Right lobe of liver (tissue), 6 donors: ENCODE data around the gene CHST11. TPM values are rescaled to one million over a fixed set of nuclear protein-coding genes. Genes with fewer than 3 reads are reported as not detected.

Source experiments
- ATAC-seq, 4 donors: fragments of 200-7000 bp; cut with Tn5 transposase; one replicate each; pipeline ENCODE4 v1.9.1; 2020; ENCODE audit warnings: mild to moderate bottlenecking in 4 of 4, moderate library complexity in 4 of 4
- DNase-seq, 3 donors: peaks; one replicate each; pipeline ENCODE4 v3.0.0-alpha.2; 2020
- H3K27ac ChIP-seq, 3 donors: fragments of 200-600 bp; one replicate each; pipeline ENCODE4 v1.8.0; 2022
- H3K27me3 ChIP-seq, 2 donors: fragments of 200-600 bp; one replicate each; pipeline ENCODE4 v1.8.0; 2022
- H3K36me3 ChIP-seq, 4 donors: fragments of 200-600 bp; sonication (generic) in 1 of 4; one replicate each; pipeline versions ENCODE4 v1.5.1 to v1.8.0; 2017 to 2022; ENCODE audit warnings: control low read depth in 1 of 4
- H3K4me1 ChIP-seq, 4 donors: fragments of 200-600 bp; sonication (generic) in 1 of 4; one replicate each; pipeline versions ENCODE4 v1.5.1 to v1.8.0; 2017 to 2022; ENCODE audit warnings: control low read depth in 1 of 4
- H3K4me3 ChIP-seq, 3 donors: fragments of 200-600 bp; one replicate each; pipeline ENCODE4 v1.8.0; 2022
- H3K9me3 ChIP-seq, 4 donors: fragments of 200-600 bp; sonication (generic) in 1 of 4; one replicate each; pipeline versions ENCODE4 v1.5.1 to v1.8.0; 2017 to 2022; ENCODE audit warnings: control low read depth in 1 of 4
- CTCF ChIP-seq, 4 donors: fragments of 200-600 bp in 3 of 4; fragments of 450-650 bp in 1 of 4; IDR thresholded peaks; one replicate each; pipeline versions ENCODE4 v1.5.1 to v1.8.0; 2016 to 2022; ENCODE audit warnings: antibody characterized with exemption in 4 of 4, mild to moderate bottlenecking in 2 of 4
- POLR2A ChIP-seq: fragments of 450-650 bp; IDR thresholded peaks from one replicate; pipeline ENCODE4 v1.6.1; 2017; ENCODE audit warnings: antibody characterized with exemption, mild to moderate bottlenecking
- WGBS: methylation state at CpG from one replicate; pipeline ENCODE4 v1.1.6; 2018; ENCODE audit warnings: low coverage, low lambda C conversion rate; ENCODE audit not compliant: insufficient coverage; ENCODE audit errors: missing lambda C conversion rate; 5-methylcytosine and 5-hydroxymethylcytosine counted together
- intact Hi-C, 2 donors: fragments of 100-400 bp; cut with DNase I; formaldehyde crosslinking; loops; one replicate each; pipeline versions ENCODE4 v1.11.2 to v1.14.1; 2022
- total RNA-seq, 6 experiments: library from RNA; depleted of rRNA in 2 of 6; stranded (reverse); fragments of >200 nt in 2 of 6; fragmentation: NEBNext Ultra II Directional in 3 of 6; extraction: Animal tissue kit (Norgen Biotek cat#: 25700) in 3 of 6; gene quantifications; one replicate each; pipeline versions ENCODE4 v1.1.0 to v1.2.4, GENCODE V29; 2016 to 2023
- donor health status: DM: no; HTN: yes; CAD: no.
- donor health status: DM: no; HTN: no; CAD: no.
- donor health status: DM: no; HTN: no; CAD: no.
- donor health status: DM: no; HTN: yes; CAD: no.
- donor health status: DM: no; HTN: yes; CAD: no.

The CHST11 gene
- total RNA-seq, 6 experiments from 2014 or later = 0.57 to 10.4 (median 3.5) TPM

GRCh38 chr12:104446646-104447421 lies 9.9 kb upstream of the CHST11 start:
- Histone ChIP-seq H3K36me3 (no peaks in the 10 kb centered on the region), H3K4me3 (no peak overlapping the region), H3K27ac (no peak overlapping the region), H3K27me3 (no peaks in the 10 kb centered on the region), H3K9me3 (no peaks in the 10 kb centered on the region), H3K4me1 (no peaks in the 10 kb centered on the region)
- ATAC-seq = no peak
- intact Hi-C loops = no loop called here
- no peak for TF ChIP-seq CTCF (IDR thresholded peaks at IDR 0.05)
- no peak for TF ChIP-seq POLR2A
- DNase-seq = no peak
- 88% methylated on average over 5 of the region's 5 CpGs for WGBS

GRCh38 chr12:104448031-104448430 lies 8.7 kb upstream of the CHST11 start:
- TF ChIP-seq POLR2A = no peak
- TF ChIP-seq CTCF (IDR thresholded peaks at IDR 0.05) = no peak
- no peaks in the 10 kb centered on the region for H3K4me1 ChIP-seq
- H3K27ac ChIP-seq = no peak overlapping the region
- WGBS = 71% methylated on average over 5 of the region's 5 CpGs
- no peaks in the 10 kb centered on the region for H3K36me3 ChIP-seq
- DNase-seq (no peak), ATAC-seq (no peak)
- H3K9me3 ChIP-seq = no peaks in the 10 kb centered on the region
- intact Hi-C loops = no loop called here
- H3K4me3 ChIP-seq = no peak overlapping the region
- H3K27me3 ChIP-seq = no peaks in the 10 kb centered on the region

GRCh38 chr12:104448451-104448850 lies 8.3 kb upstream of the CHST11 start:
- Histone ChIP-seq H3K27ac (no peak overlapping the region), H3K27me3 (no peaks in the 10 kb centered on the region), H3K36me3 (no peaks in the 10 kb centered on the region), H3K4me3 (no peak overlapping the region), H3K9me3 (no peaks in the 10 kb centered on the region), H3K4me1 (no peaks in the 10 kb centered on the region)
- DNase-seq = no peak
- no peak for ATAC-seq
- 92% methylated on average over 1 of the region's 1 CpG for WGBS
- TF ChIP-seq POLR2A = no peak
- no peak for TF ChIP-seq CTCF (IDR thresholded peaks at IDR 0.05)
- intact Hi-C loops = no loop called here

- DNase-seq (no peak), ATAC-seq (no peak)
- intact Hi-C loops = no loop called here
- no peak overlapping the region for H3K27ac ChIP-seq
- H3K36me3 ChIP-seq = no peaks in the 10 kb centered on the region
- no peaks in the 10 kb centered on the region for H3K4me1 ChIP-seq
- peaks cover 0 to 3% of the 10 kb centered on the region in 2 donors for H3K27me3 ChIP-seq
- no peak overlapping the region for H3K4me3 ChIP-seq
- TF ChIP-seq POLR2A (no peak), CTCF (IDR thresholded peaks at IDR 0.05) (no peak)
- no peaks in the 10 kb centered on the region for H3K9me3 ChIP-seq
These were observed 6.0 kb upstream of the CHST11 start for GRCh38 chr12:104450700-104451099.
